Testis (tissue), 2 donors: ENCODE data around the gene RNASEL.

Experiments
- POLR2A ChIP-seq: fragments of 450-650 bp; IDR thresholded peaks from one replicate; pipeline ENCODE4 v1.6.1; 2017; ENCODE audit warnings: antibody characterized with exemption, mild to moderate bottlenecking, moderate library complexity
- TF ChIP-seq, protein P1 (sequence below), 3 experiments: fragments of 450-650 bp in 2 of 3; fragments of 200-600 bp in 1 of 3; sonication (generic) in 1 of 3; IDR thresholded peaks; one replicate each; pipeline ENCODE4 v1.5.1; 2016 to 2019; ENCODE audit warnings: antibody characterized with exemption in 3 of 3, mild to moderate bottlenecking in 2 of 3, moderate library complexity in 1 of 3

GRCh38 chr1:182629499-182630096 lies 40.5 kb upstream of the RNASEL start:
- TF ChIP-seq, protein P1, sequence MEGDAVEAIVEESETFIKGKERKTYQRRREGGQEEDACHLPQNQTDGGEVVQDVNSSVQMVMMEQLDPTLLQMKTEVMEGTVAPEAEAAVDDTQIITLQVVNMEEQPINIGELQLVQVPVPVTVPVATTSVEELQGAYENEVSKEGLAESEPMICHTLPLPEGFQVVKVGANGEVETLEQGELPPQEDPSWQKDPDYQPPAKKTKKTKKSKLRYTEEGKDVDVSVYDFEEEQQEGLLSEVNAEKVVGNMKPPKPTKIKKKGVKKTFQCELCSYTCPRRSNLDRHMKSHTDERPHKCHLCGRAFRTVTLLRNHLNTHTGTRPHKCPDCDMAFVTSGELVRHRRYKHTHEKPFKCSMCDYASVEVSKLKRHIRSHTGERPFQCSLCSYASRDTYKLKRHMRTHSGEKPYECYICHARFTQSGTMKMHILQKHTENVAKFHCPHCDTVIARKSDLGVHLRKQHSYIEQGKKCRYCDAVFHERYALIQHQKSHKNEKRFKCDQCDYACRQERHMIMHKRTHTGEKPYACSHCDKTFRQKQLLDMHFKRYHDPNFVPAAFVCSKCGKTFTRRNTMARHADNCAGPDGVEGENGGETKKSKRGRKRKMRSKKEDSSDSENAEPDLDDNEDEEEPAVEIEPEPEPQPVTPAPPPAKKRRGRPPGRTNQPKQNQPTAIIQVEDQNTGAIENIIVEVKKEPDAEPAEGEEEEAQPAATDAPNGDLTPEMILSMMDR (IDR thresholded peaks at IDR 0.05), result no peak
- TF ChIP-seq POLR2A, result no peak
